Right atrium auricular region (tissue), 2 donors: ENCODE data around the gene IDE. TPM values are rescaled to one million over a fixed set of nuclear protein-coding genes. Genes with fewer than 3 reads are reported as not detected.

ENCODE experiments used
- DNase-seq: peaks from one replicate; pipeline ENCODE4 v3.0.0-alpha.2; 2019; ENCODE audit warnings: low spot score
- H3K27ac ChIP-seq, 2 donors: fragments of 200-600 bp; sonication (generic); 1 replicate in 1 of 2; 2 replicates in 1 of 2; pipeline ENCODE4 v1.5.1; 2016 to 2019
- H3K27me3 ChIP-seq, 2 donors: fragments of 200-600 bp; sonication (generic); one replicate each; pipeline versions ENCODE4 v1.5.1 to v1.6.0; 2017 to 2019
- H3K36me3 ChIP-seq: fragments of 200-600 bp; sonication (generic); one replicate; pipeline ENCODE4 v1.5.1; 2016
- H3K4me1 ChIP-seq, 2 donors: fragments of 200-600 bp; sonication (generic); one replicate each; pipeline versions ENCODE4 v1.5.1 to v1.6.0; 2017 to 2019
- H3K4me3 ChIP-seq, 2 donors: fragments of 200-600 bp; sonication (generic); 1 replicate in 1 of 2; 2 replicates in 1 of 2; pipeline ENCODE4 v1.5.1; 2017 to 2019; ENCODE audit warnings: mild to moderate bottlenecking in 1 of 2, moderate library complexity in 1 of 2
- H3K9me3 ChIP-seq, 2 donors: fragments of 200-600 bp; sonication (generic); one replicate each; pipeline ENCODE4 v1.5.1; 2019
- CTCF ChIP-seq, 2 donors: fragments of 200-600 bp; sonication (generic); IDR thresholded peaks; one replicate each; pipeline ENCODE4 v1.5.1; 2019; ENCODE audit warnings: antibody characterized with exemption in 2 of 2
- total RNA-seq, 2 donors: library from RNA; depleted of rRNA; stranded (reverse); fragments of >200 nt; gene quantifications; one replicate each; pipeline ENCODE4 v1.1.0, GENCODE V29; 2016

IDE gene
- total RNA-seq, 2 donors from 2014 or later = 20.3 to 36.0 TPM

- DNase-seq = peak; percentile 64
- no peaks in the 10 kb centered on the region for H3K27me3 ChIP-seq
- no peak overlapping the region for H3K27ac ChIP-seq
- no peaks in the 10 kb centered on the region for H3K36me3 ChIP-seq
- peak; percentile 59 to 80 for TF ChIP-seq CTCF (IDR thresholded peaks at IDR 0.05)
- no peaks in the 10 kb centered on the region for H3K9me3 ChIP-seq
- H3K4me1 ChIP-seq = no peaks in the 10 kb centered on the region
- no peak overlapping the region for H3K4me3 ChIP-seq
Measured at GRCh38 chr10:92517034-92517655, 56.7 kb downstream of the IDE start.

GRCh38 chr10:92508866-92509265, 65.0 kb downstream of the IDE start:
- peaks cover 17% of the 10 kb centered on the region for H3K36me3 ChIP-seq

GRCh38 chr10:92506336-92506735, 67.6 kb downstream of the IDE start:
- no peak for DNase-seq
- Histone ChIP-seq H3K9me3 (no peaks in the 10 kb centered on the region), H3K4me3 (no peak overlapping the region), H3K27me3 (no peaks in the 10 kb centered on the region), H3K27ac (no peak overlapping the region), H3K4me1 (no peaks in the 10 kb centered on the region), H3K36me3 (peaks cover 36% of the 10 kb centered on the region)
- no peak for TF ChIP-seq CTCF (IDR thresholded peaks at IDR 0.05)

More at GRCh38 chr10:92508866-92509265, 65.0 kb downstream of the IDE start:
- Histone ChIP-seq H3K9me3 (no peaks in the 10 kb centered on the region), H3K4me3 (no peak overlapping the region), H3K27me3 (no peaks in the 10 kb centered on the region), H3K4me1 (no peaks in the 10 kb centered on the region), H3K27ac (no peak overlapping the region)
- no peak for DNase-seq
- TF ChIP-seq CTCF (IDR thresholded peaks at IDR 0.05) = no peak

- no peaks in the 10 kb centered on the region for H3K27me3 ChIP-seq
- H3K4me3 ChIP-seq = no peak overlapping the region
- no peaks in the 10 kb centered on the region for H3K9me3 ChIP-seq
- no peak for DNase-seq
- H3K4me1 ChIP-seq = no peaks in the 10 kb centered on the region
- H3K27ac ChIP-seq = no peak overlapping the region
- TF ChIP-seq CTCF (IDR thresholded peaks at IDR 0.05) = no peak
- peaks cover 40% of the 10 kb centered on the region for H3K36me3 ChIP-seq
Measured at GRCh38 chr10:92505044-92505443, 68.8 kb downstream of the IDE start.

GRCh38 chr10:92502296-92502808, 71.5 kb downstream of the IDE start:
- no peaks in the 10 kb centered on the region for H3K27me3 ChIP-seq
- no peak for TF ChIP-seq CTCF (IDR thresholded peaks at IDR 0.05)
- peaks cover 46% of the 10 kb centered on the region for H3K36me3 ChIP-seq
- no peak overlapping the region for H3K27ac ChIP-seq
- H3K9me3 ChIP-seq = no peaks in the 10 kb centered on the region
- H3K4me3 ChIP-seq = no peak overlapping the region
- H3K4me1 ChIP-seq = no peaks in the 10 kb centered on the region
- no peak for DNase-seq

- TF ChIP-seq CTCF (IDR thresholded peaks at IDR 0.05) = no peak
- DNase-seq = no peak
- Histone ChIP-seq H3K27me3 (no peaks in the 10 kb centered on the region), H3K36me3 (peaks cover 26% of the 10 kb centered on the region), H3K27ac (no peak overlapping the region), H3K4me3 (no peak overlapping the region), H3K9me3 (no peaks in the 10 kb centered on the region), H3K4me1 (no peaks in the 10 kb centered on the region)
Measured at GRCh38 chr10:92493362-92493761, 80.5 kb downstream of the IDE start.
